CD14-positive monocyte (primary cell): Measurements from ENCODE around the gene FAAP20. TPM values are rescaled to one million over a fixed set of nuclear protein-coding genes. Genes with fewer than 3 reads are reported as not detected.

Experiments
- DNase-seq, 3 donors: peaks; one replicate each; pipeline ENCODE4 v3.0.0-alpha.2; 2011 to 2022
- H2AFZ ChIP-seq: 2 replicates; pipeline ENCODE4 v1.6.0; 2012; ENCODE audit warnings: mild to moderate bottlenecking, low read depth, low read length, inconsistent platforms; ENCODE audit not compliant: insufficient read depth, poor library complexity, severe bottlenecking
- H3K27ac ChIP-seq, 2 donors: 1 replicate in 1 of 2; 2 replicates in 1 of 2; pipeline ENCODE4 v1.5.1; 2012 to 2013; ENCODE audit warnings: low read length in 2 of 2, control low read depth in 1 of 2, inconsistent platforms in 1 of 2, low read depth in 1 of 2, mild to moderate bottlenecking in 1 of 2
- H3K27me3 ChIP-seq, 2 donors: one replicate each; pipeline versions ENCODE4 v1.6.0 to v1.6.1; 2011 to 2013; ENCODE audit warnings: low read length in 2 of 2; ENCODE audit not compliant: control insufficient read depth in 2 of 2, insufficient read depth in 2 of 2
- H3K36me3 ChIP-seq, 2 donors: replicated peaks in 1 of 2; 1 replicate in 1 of 2; 2 replicates in 1 of 2; pipeline versions ENCODE4 v1.5.1 to v1.6.1; 2012 to 2013; ENCODE audit warnings: low read length in 2 of 2, control low read depth in 1 of 2, inconsistent platforms in 1 of 2, mild to moderate bottlenecking in 1 of 2; ENCODE audit not compliant: insufficient read depth in 2 of 2, control insufficient read depth in 1 of 2
- H3K4me1 ChIP-seq, 2 donors: 1 replicate in 1 of 2; 2 replicates in 1 of 2; pipeline versions ENCODE4 v1.5.1 to v1.6.1; 2012 to 2013; ENCODE audit warnings: low read length in 2 of 2, control low read depth in 1 of 2, inconsistent platforms in 1 of 2, mild to moderate bottlenecking in 1 of 2, moderate library complexity in 1 of 2; ENCODE audit not compliant: insufficient read depth in 2 of 2, control insufficient read depth in 1 of 2
- H3K4me2 ChIP-seq: replicated peaks from 2 replicates; pipeline ENCODE3; 2012; ENCODE audit warnings: low read length, moderate library complexity, mild to moderate bottlenecking; ENCODE audit not compliant: poor library complexity, severe bottlenecking; ENCODE audit errors: extremely low read depth
- H3K4me3 ChIP-seq, 3 experiments: fragments of 200-600 bp in 1 of 3; sonication (generic) in 1 of 3; replicated peaks in 1 of 3; 1 replicate in 2 of 3; 2 replicates in 1 of 3; pipeline ENCODE4 v1.5.1; 2011 to 2013; ENCODE audit warnings: low read length in 3 of 3, mild to moderate bottlenecking in 3 of 3, control low read depth in 2 of 3, low read depth in 2 of 3, inconsistent platforms in 1 of 3, moderate library complexity in 1 of 3
- H3K79me2 ChIP-seq: 2 replicates; pipeline ENCODE4 v1.6.0; 2012; ENCODE audit warnings: mild to moderate bottlenecking, control low read depth, inconsistent platforms, low read length, moderate library complexity; ENCODE audit not compliant: insufficient read depth
- H3K9ac ChIP-seq: 2 replicates; pipeline ENCODE4 v1.6.0; 2017; ENCODE audit warnings: low read length, mild to moderate bottlenecking; ENCODE audit not compliant: insufficient read depth, poor library complexity, severe bottlenecking
- H3K9me3 ChIP-seq, 2 donors: replicated peaks in 1 of 2; 1 replicate in 1 of 2; 2 replicates in 1 of 2; pipeline versions ENCODE4 v1.5.1 to v1.6.1; 2012 to 2013; ENCODE audit warnings: low read length in 2 of 2, control low read depth in 1 of 2; ENCODE audit not compliant: control insufficient read depth in 1 of 2, insufficient read depth in 1 of 2
- H4K20me1 ChIP-seq: 2 replicates; pipeline ENCODE4 v1.6.0; 2012; ENCODE audit warnings: mild to moderate bottlenecking, low read length, control low read depth, moderate library complexity; ENCODE audit not compliant: insufficient read depth
- H3K27ac Mint-ChIP-seq, 7 donors: one replicate each; pipeline ENCODE4 v1.8.0; 2020; ENCODE audit warnings: mild to moderate bottlenecking in 7 of 7, mixed read lengths in 7 of 7, moderate library complexity in 6 of 7, inconsistent platforms in 2 of 7
- H3K27me3 Mint-ChIP-seq, 3 donors: one replicate each; pipeline ENCODE4 v1.8.0; 2021 to 2022; ENCODE audit warnings: low read depth in 3 of 3, mild to moderate bottlenecking in 3 of 3, mixed read lengths in 3 of 3, moderate library complexity in 3 of 3, inconsistent platforms in 1 of 3
- H3K36me3 Mint-ChIP-seq, 2 donors: one replicate each; pipeline ENCODE4 v1.8.0; 2020; ENCODE audit warnings: mixed read lengths in 2 of 2, inconsistent platforms in 1 of 2, mild to moderate bottlenecking in 1 of 2
- H3K4me1 Mint-ChIP-seq: one replicate; pipeline ENCODE4 v1.8.0; 2020; ENCODE audit warnings: mild to moderate bottlenecking, mixed read lengths
- H3K4me3 Mint-ChIP-seq, 2 donors: one replicate each; pipeline ENCODE4 v1.8.0; 2020; ENCODE audit warnings: mild to moderate bottlenecking in 2 of 2, mixed read lengths in 2 of 2, moderate library complexity in 1 of 2
- H3K9me3 Mint-ChIP-seq, 7 donors: one replicate each; pipeline ENCODE4 v1.8.0; 2020 to 2022; ENCODE audit warnings: mixed read lengths in 7 of 7, mild to moderate bottlenecking in 6 of 7, moderate library complexity in 6 of 7, inconsistent platforms in 2 of 7
- WGBS: methylation state at CpG from one replicate; pipeline ENCODE4 v1.1.5; 2013; ENCODE audit warnings: missing lambda C conversion rate; ENCODE audit not compliant: insufficient coverage; 5-methylcytosine and 5-hydroxymethylcytosine counted together
- intact Hi-C, 2 donors: fragments of 100-400 bp; cut with micrococcal nuclease; formaldehyde crosslinking; loops; one replicate each; pipeline versions ENCODE4 v1.15.0 to v1.15.1; 2023
- polyA plus RNA-seq, 3 donors: library from polyadenylated mRNA; depleted of rRNA in 1 of 3; unstranded in 2 of 3; stranded (reverse) in 1 of 3; fragments of 300-500 nt in 2 of 3; fragments of >200 nt in 1 of 3; fragmentation: Illumina TruSeq in 2 of 3; gene quantifications; 1 replicate in 2 of 3; 2 replicates in 1 of 3; pipeline ENCODE4 v1.2.3, GENCODE V29; 2012 to 2021
- TF ChIP-seq, protein P1 (sequence below): fragments of 200-600 bp; IDR thresholded peaks from one replicate; pipeline ENCODE4 v1.8.0; 2022; ENCODE audit warnings: antibody characterized with exemption, mild to moderate bottlenecking

Gene FAAP20
- polyA plus RNA-seq, 3 donors = 11.8 to 49.3 (median 35.1) TPM

DNA sequence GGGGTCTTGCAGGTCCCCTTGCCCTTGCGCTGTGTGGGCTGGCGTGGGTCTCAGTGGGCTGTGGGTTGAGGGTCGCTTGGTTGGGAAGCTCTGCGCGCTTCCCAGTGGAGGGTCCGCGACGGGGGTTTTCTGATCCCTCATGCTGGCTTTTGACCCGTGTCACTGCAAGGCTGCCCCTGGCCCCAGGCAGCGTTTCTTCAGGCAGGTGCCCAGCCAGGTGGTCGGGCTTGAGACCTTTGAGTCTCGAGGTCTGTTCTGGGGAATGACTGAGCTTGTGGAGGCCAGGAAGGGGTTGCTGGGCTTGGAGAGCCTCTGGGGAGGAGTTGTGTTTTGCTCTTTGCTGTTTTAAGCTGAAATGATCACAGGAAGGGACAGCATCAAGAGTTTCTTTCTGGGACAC, 38.9 kb upstream of the FAAP20 start:
- DNase-seq = no peak
- H3K9me3 ChIP-seq = no peaks in the 10 kb centered on the region
- peak overlapping the region; percentile 67 for H3K9ac ChIP-seq
- 54% methylated on average over 5 of the region's 12 CpGs for WGBS
- peaks cover 90 to 98% of the 10 kb centered on the region in 2 donors for H3K4me1 ChIP-seq
- TF ChIP-seq, protein P1, sequence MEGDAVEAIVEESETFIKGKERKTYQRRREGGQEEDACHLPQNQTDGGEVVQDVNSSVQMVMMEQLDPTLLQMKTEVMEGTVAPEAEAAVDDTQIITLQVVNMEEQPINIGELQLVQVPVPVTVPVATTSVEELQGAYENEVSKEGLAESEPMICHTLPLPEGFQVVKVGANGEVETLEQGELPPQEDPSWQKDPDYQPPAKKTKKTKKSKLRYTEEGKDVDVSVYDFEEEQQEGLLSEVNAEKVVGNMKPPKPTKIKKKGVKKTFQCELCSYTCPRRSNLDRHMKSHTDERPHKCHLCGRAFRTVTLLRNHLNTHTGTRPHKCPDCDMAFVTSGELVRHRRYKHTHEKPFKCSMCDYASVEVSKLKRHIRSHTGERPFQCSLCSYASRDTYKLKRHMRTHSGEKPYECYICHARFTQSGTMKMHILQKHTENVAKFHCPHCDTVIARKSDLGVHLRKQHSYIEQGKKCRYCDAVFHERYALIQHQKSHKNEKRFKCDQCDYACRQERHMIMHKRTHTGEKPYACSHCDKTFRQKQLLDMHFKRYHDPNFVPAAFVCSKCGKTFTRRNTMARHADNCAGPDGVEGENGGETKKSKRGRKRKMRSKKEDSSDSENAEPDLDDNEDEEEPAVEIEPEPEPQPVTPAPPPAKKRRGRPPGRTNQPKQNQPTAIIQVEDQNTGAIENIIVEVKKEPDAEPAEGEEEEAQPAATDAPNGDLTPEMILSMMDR = no peak
- peak overlapping the region; percentile 83 to 90 for H3K27ac ChIP-seq
- H3K4me2 ChIP-seq = peak overlapping the region; percentile 93
- H3K9me3 Mint-ChIP-seq = peaks cover 0 to 5% (median 0%) of the 10 kb centered on the region in 7 donors
- no peaks in the 10 kb centered on the region for H3K27me3 ChIP-seq
- peaks cover 84% of the 10 kb centered on the region for H3K4me1 Mint-ChIP-seq
- H4K20me1 ChIP-seq = peaks cover 93% of the 10 kb centered on the region
- peaks cover 85% of the 10 kb centered on the region for H3K79me2 ChIP-seq
- H3K36me3 ChIP-seq = no peaks in the 10 kb centered on the region
- H3K27ac Mint-ChIP-seq = peak overlapping the region; percentile 90 to 95 (median 94)
- peak overlapping the region in 2 of 3 experiments; percentile 22 to 80 for H3K4me3 ChIP-seq
- peaks cover 1 to 16% (median 2%) of the 10 kb centered on the region in 3 donors for H3K27me3 Mint-ChIP-seq
- no peak overlapping the region for H2AFZ ChIP-seq
- H3K4me3 Mint-ChIP-seq = peak overlapping the region; percentile 83 to 100
- intact Hi-C loops = no loop called here
- peaks cover 24 to 43% of the 10 kb centered on the region in 2 donors for H3K36me3 Mint-ChIP-seq

DNA sequence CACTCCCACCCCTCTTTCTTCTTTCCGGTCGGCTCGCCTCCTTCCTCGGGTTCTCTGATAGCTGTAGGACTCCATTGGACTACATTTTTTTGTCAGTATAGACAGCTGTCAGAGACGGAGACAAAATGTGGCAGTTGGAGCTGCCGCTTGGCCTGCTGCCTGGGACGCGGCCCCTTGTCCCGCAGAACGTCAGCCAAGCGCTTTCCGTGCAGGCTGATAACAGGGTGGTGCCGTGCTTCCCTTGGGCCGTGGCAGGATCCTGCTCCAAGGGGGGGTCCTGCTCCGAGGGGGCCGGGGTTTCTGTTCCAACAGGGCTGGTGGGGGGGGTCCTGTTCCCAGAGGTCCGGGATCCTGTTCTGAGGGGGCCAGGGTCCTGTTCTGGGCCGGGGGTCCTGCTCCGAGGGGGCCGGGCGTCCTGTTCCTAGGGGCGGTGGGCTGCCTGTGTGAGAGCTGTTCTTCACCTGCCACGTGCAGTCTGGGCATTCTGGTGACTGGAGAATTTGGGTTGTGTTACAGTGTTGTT, 38.4 kb upstream of the FAAP20 start:
- H3K4me3 ChIP-seq = peak overlapping the region in 1 of 3 experiments; percentile 80
- peaks cover 1 to 16% (median 2%) of the 10 kb centered on the region in 3 donors for H3K27me3 Mint-ChIP-seq
- H3K79me2 ChIP-seq = peaks cover 80% of the 10 kb centered on the region
- intact Hi-C loops = no loop called here
- no peaks in the 10 kb centered on the region for H3K27me3 ChIP-seq
- peaks cover 89 to 93% of the 10 kb centered on the region in 2 donors for H3K4me1 ChIP-seq
- H3K4me2 ChIP-seq = peak overlapping the region; percentile 93
- peaks cover 0 to 5% (median 0%) of the 10 kb centered on the region in 7 donors for H3K9me3 Mint-ChIP-seq
- no peak overlapping the region for H3K27ac ChIP-seq
- peak overlapping the region; percentile 77 to 95 (median 92) for H3K27ac Mint-ChIP-seq
- H3K9ac ChIP-seq = peak overlapping the region; percentile 67
- 40% methylated on average over 17 of the region's 23 CpGs for WGBS
- peak overlapping the region; percentile 99 to 100 for H3K4me3 Mint-ChIP-seq
- TF ChIP-seq, protein P1 = no peak
- H3K36me3 ChIP-seq = no peaks in the 10 kb centered on the region
- peaks cover 24 to 43% of the 10 kb centered on the region in 2 donors for H3K36me3 Mint-ChIP-seq
- no peak overlapping the region for H2AFZ ChIP-seq
- H4K20me1 ChIP-seq = peaks cover 88% of the 10 kb centered on the region
- H3K4me1 Mint-ChIP-seq = peaks cover 84% of the 10 kb centered on the region
- no peaks in the 10 kb centered on the region for H3K9me3 ChIP-seq
- DNase-seq = no peak
